GM18508 (cell line): ENCODE results near the gene PGM2L1.
"Not testable (repeated sequence)": the region's sequence is repeated elsewhere in the genome, so short reads cannot be mapped to it uniquely, and the experiment has no call there.

Source experiments
- ATAC-seq: cut with Tn5 transposase; IDR thresholded peaks from one replicate; pipeline ENCODE4 v1.9.1; 2021; ENCODE audit warnings: moderate number of reproducible peaks; ENCODE audit not compliant: insufficient read depth, unreplicated experiment

Gene PGM2L1

DNA sequence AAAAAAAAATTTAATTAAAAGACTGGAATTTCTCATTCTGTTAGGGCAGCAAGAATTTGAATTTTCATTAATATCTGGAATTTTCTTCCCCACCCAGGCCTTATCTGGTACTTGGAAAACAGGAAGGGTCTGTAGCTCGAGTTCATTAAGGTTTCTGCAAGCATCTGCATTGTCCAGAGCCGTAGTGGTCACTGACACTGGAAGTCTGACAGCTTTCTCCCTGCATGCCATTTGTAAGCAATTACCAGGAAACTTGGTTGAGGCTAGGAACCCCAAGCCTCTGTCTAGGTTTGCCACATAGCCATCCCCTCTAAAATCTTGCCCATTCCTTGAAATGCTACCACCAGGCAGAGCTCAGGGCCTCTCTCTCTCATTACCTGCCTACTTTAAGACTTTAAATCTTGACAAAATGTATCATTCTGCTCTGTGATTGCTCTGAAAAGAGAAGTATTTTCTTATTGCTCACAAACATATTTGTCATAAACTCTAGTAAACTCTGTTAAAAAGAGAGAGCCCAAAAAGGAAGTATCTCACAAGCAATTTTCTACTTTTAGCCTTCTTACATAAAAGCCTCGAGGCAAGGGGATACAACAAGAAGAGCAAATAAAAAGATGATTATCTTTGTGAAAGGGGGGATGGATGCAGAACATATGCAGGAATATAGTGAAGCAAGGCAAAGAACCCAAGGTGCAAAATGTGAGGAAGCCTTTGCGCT lies 5.5 kb upstream of the PGM2L1 start:
- ATAC-seq, result no peak

DNA sequence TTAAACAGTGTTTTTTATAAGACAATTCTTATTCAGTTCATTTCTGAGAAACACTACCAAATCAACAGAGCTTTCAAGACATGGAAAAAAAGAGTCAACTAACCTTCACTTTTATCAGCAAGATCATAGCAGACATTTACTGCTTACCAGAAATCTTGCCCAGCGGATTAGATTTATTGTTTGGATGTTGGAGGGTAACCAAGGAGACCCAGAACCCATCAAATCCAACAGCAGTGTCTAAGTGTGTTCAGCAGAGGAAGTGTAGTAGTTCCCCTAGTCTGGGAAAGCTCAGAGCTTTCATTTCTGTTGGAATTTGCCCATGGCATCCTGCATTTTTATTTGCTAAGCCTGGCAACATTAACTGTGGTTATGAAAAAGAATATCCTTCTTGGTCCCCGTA lies 2.4 kb upstream of the PGM2L1 start:
- ATAC-seq, result no peak

DNA sequence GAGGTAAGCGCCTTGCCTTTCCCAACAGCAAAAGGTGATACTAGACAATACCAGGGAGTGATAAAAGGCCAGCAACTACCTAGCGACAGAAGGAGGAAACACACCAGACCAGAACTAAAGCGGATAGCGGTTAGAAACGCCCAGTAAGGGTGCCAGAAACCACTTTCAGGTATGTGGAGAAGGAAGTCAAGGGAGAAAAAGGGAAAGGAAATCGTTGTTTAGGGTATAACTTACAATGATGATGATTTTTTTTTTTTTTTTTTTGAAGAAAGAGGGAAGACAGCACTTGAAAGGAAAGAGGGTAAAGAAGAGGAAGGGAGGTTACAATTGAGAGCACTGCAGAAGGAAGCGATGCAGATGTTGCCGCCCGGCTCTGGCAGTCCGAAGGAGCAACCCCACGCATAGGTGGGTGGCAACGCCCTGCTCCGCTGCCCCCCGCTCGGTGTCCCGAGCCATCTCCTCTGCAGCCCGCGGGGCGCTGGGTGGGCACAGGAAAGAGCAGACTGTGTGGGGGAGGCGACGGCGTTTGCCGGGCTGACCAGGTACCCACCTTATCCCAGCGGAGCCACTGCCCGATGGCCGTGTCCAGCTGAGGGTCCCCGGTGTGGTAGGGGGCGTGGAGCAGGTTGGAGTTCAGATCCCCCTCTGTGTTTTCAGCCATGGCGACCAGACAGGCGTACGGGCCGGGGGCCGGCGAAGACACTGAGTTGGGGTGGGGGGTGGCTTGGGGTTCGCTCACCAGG lies 561 bp downstream of the PGM2L1 start:
- no peak for ATAC-seq

GRCh38 chr11:74392256-74392655 lies 6.0 kb downstream of the PGM2L1 start:
- ATAC-seq, result no peak

GRCh38 chr11:74391193-74391592 lies 7.0 kb downstream of the PGM2L1 start:
- no peak for ATAC-seq

- no peak for ATAC-seq
Measured at GRCh38 chr11:74390697-74391096, 7.5 kb downstream of the PGM2L1 start.

GRCh38 chr11:74388678-74389327 lies 9.4 kb downstream of the PGM2L1 start:
- no peak for ATAC-seq

GRCh38 chr11:74384641-74385040 lies 13.6 kb downstream of the PGM2L1 start:
- ATAC-seq, result no peak

- no peak for ATAC-seq
Measured at GRCh38 chr11:74380746-74381439, 17.3 kb downstream of the PGM2L1 start.

GRCh38 chr11:74377689-74378088 lies 20.5 kb downstream of the PGM2L1 start:
- no peak for ATAC-seq

DNA sequence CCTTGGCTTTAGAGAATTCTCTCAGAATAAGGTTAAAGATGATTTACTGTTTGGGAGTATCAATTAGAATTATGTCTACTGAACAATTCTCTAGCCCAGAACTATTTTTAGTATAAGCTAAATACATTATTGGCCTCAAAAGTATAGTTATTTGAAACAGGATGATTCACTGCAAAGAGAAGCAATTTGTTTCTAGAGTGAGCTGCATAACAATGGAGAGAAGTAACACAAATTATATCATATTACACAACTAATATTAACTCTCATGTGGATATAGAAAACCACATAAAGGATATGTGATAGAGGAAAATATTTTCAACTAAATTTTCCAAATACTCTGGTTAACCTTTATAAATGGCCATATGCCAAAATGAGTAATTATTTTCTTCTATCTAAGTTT lies 24.9 kb downstream of the PGM2L1 start:
- no peak for ATAC-seq

DNA sequence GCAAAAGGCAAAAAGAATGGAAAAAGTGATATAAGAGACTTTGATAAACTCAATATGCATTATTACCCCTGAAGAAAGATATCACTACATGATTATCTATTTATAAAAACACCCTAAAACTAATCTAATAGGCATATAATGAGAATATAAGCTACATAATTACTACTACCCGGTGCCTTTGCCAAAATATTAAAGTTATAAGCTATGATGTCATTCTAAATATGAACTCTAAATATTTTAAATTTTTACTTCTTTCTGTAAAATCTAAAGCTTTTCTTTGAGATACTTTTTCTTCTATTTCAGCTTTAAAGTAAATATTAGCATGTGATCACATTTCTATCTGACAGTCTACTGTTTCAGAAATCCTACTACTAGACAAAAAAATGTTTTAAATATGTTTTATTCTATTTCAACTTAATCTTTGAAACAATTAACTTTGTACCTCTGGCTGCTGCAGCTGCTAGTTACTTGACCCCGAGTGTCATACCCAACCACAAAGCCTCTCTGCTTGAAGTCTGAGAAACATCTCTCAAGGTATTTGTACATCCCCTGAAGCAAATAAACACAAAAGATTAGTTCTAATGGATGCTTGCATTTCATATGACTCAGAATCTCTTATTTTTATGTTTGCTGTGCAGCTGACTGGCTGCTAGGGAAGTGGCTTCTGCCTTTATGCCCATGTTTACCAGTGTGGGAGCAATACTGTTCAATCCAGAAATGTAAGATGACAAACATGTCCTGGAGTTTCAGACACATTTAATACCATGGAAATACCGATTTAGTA lies 26.8 kb downstream of the PGM2L1 start:
- no peak for ATAC-seq

GRCh38 chr11:74370123-74370522 lies 28.1 kb downstream of the PGM2L1 start:
- ATAC-seq, result no peak

DNA sequence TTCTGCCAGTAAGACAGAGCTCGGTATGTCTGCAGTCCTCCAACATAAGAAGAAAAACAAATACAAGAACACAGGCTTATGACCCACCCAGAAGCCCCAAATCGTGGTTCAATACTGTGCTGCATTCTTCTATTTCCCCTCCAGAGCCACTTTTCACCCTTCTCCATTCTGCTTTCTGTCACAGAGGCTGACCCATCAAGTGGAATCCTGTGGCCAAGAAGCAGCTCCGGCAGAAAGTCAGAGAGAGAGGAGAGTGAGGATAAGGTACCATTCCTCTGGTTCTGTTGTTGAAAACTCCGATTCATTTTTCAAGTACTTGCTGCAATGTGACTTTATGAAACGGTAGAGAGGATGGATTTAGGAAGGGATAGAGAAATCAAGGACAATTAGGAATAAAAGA lies 30.4 kb downstream of the PGM2L1 start:
- no peak for ATAC-seq

GRCh38 chr11:74366576-74366975 lies 31.7 kb downstream of the PGM2L1 start:
- ATAC-seq, result no peak

GRCh38 chr11:74365805-74366204 lies 32.4 kb downstream of the PGM2L1 start:
- not testable (repeated sequence) for ATAC-seq

- no peak for ATAC-seq
Measured at GRCh38 chr11:74357449-74357848, 40.8 kb downstream of the PGM2L1 start.

DNA sequence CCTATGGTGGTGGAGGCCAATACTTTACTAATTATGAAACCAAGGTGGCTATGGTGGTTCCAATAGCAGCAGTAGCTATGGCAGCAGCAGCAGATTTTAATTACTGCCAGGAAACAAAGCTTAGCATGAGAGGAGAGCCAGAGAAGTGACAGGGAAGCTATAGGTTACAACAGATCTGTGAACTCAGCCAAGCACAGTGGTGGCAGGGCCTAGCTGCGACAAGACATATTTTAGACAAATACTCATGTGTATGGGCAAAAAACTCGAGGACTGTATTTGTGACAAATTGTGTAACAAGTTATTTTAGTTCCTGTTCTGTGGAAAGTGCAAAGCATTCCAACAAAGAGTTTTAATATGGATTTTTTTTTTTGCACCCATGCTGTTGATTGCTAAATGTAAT lies 42.6 kb downstream of the PGM2L1 start:
- ATAC-seq, result no peak

DNA sequence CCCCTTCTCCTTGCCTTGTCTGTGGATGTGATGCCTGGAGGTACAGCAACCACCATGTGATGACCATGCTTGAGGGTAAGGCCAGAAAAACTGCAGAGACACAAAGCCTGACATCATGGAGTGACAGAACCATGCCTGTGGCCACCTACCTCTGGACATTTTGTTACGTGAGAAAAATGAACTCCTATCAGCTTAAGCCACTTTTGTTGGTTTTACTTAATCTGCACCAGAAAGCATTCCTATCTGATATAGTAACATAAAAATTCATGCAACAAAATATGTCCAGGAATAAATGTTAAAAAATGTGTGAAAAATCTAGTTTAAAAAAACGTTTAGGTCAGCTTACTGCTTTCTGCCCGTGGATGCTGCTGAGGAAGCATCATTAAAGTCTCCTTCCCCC lies 44.2 kb downstream of the PGM2L1 start:
- ATAC-seq, result no peak

GRCh38 chr11:74347381-74347780 lies 50.9 kb downstream of the PGM2L1 start:
- ATAC-seq, result no peak
